HEK293 (cell line): ENCODE data around the gene TSNAX.

Experiments used
- CTCF ChIA-PET: fragments of 350-600 bp; formaldehyde crosslinking; extraction: SDS; loops from one replicate; lab custom pipeline; 2021; ENCODE audit warnings: antibody characterized with exemption; lab: Yijun Ruan, JAX
- POLR2A ChIA-PET: fragments of 300-600 bp; formaldehyde crosslinking; extraction: SDS; loops from one replicate; lab custom pipeline; 2020; ENCODE audit warnings: antibody characterized with exemption, inconsistent platforms; lab: Yijun Ruan, JAX
- H3K27ac ChIP-seq: fragments of 200-500 bp; sonication (Bioruptor generic); 2 replicates; pipeline ENCODE4 v1.5.1; 2014; ENCODE audit warnings: low read depth, low read length, control low read depth, inconsistent platforms; ENCODE audit errors: extremely low read depth
- H3K36me3 ChIP-seq, 2 experiments: fragments of 200-500 bp in 1 of 2; sonication (Bioruptor generic) in 1 of 2; 1 replicate in 1 of 2; 2 replicates in 1 of 2; pipeline ENCODE4 v1.5.1; 2014 to 2017; ENCODE audit warnings: inconsistent platforms in 2 of 2, low read length in 2 of 2; ENCODE audit not compliant: control insufficient read depth in 2 of 2, insufficient read depth in 1 of 2
- H3K4me1 ChIP-seq: fragments of 200-500 bp; sonication (Bioruptor generic); 2 replicates; pipeline ENCODE4 v1.5.1; 2014; ENCODE audit warnings: mild to moderate bottlenecking, low read length, inconsistent platforms; ENCODE audit not compliant: control insufficient read depth, insufficient read depth
- H3K4me3 ChIP-seq: 2 replicates; pipeline ENCODE4 v1.5.1; 2011; ENCODE audit warnings: low read depth, mild to moderate bottlenecking, control low read depth, low read length, moderate library complexity
- H3K9me3 ChIP-seq: fragments of 200-500 bp; sonication (Bioruptor generic); 2 replicates; pipeline ENCODE4 v1.5.1; 2014; ENCODE audit warnings: low read depth, low read length, inconsistent platforms; ENCODE audit not compliant: control insufficient read depth, insufficient read depth
- ATF2 ChIP-seq: fragments of 450-650 bp; formaldehyde crosslinking; IDR thresholded peaks from 2 replicates; pipeline ENCODE4 v1.5.1; 2016; ENCODE audit warnings: missing biosample characterization, missing genetic modification characterization, low read depth
- HOXA7 ChIP-seq: sonication (generic); formaldehyde crosslinking; IDR thresholded peaks from 2 replicates; pipeline ENCODE4 v1.8.1; 2022; ENCODE audit warnings: missing genetic modification reagents, borderline replicate concordance
- KLF10 ChIP-seq: fragments of 450-650 bp; IDR thresholded peaks from 2 replicates; pipeline ENCODE4 v1.5.1; 2018; ENCODE audit warnings: missing biosample characterization, mild to moderate bottlenecking, missing genetic modification characterization
- TCF7L2 ChIP-seq: IDR thresholded peaks from 2 replicates; pipeline ENCODE4 v1.6.1; 2011; ENCODE audit warnings: low read depth, mild to moderate bottlenecking, inconsistent platforms, low read length, moderate library complexity, borderline replicate concordance
- ZBTB20 ChIP-seq: fragments of 450-650 bp; formaldehyde crosslinking; IDR thresholded peaks from 2 replicates; pipeline ENCODE4 v1.5.1; 2016; ENCODE audit warnings: missing biosample characterization, missing genetic modification characterization
- ZBTB21 ChIP-seq: fragments of 450-650 bp; formaldehyde crosslinking; IDR thresholded peaks from 2 replicates; pipeline ENCODE4 v1.5.1; 2017; ENCODE audit warnings: missing biosample characterization, missing genetic modification characterization
- ZBTB48 ChIP-seq: fragments of 450-650 bp; formaldehyde crosslinking; IDR thresholded peaks from 2 replicates; pipeline ENCODE4 v1.5.1; 2016; ENCODE audit warnings: missing biosample characterization, missing genetic modification characterization
- ZNF184 ChIP-seq: fragments of 450-650 bp; IDR thresholded peaks from 2 replicates; pipeline ENCODE4 v1.5.1; 2018; ENCODE audit warnings: missing biosample characterization, mild to moderate bottlenecking, missing genetic modification characterization
- ZNF19 ChIP-seq: fragments of 450-650 bp; formaldehyde crosslinking; IDR thresholded peaks from 2 replicates; pipeline ENCODE4; 2016; ENCODE audit warnings: missing biosample characterization, missing genetic modification characterization, low read depth
- ZNF239 ChIP-seq: fragments of 450-650 bp; formaldehyde crosslinking; IDR thresholded peaks from 2 replicates; pipeline ENCODE4 v1.5.1; 2016; ENCODE audit warnings: missing biosample characterization, missing genetic modification characterization
- ZNF24 ChIP-seq: fragments of 450-650 bp; formaldehyde crosslinking; IDR thresholded peaks from 2 replicates; pipeline ENCODE4 v1.5.1; 2016; ENCODE audit warnings: missing biosample characterization, missing genetic modification characterization
- ZNF266 ChIP-seq: fragments of 450-650 bp; formaldehyde crosslinking; IDR thresholded peaks from 2 replicates; pipeline ENCODE4 v1.5.1; 2016; ENCODE audit warnings: missing biosample characterization, missing genetic modification characterization, low read depth
- ZNF394 ChIP-seq: fragments of 450-650 bp; formaldehyde crosslinking; IDR thresholded peaks from 2 replicates; pipeline ENCODE4 v1.5.1; 2016; ENCODE audit warnings: missing biosample characterization, missing genetic modification characterization, mild to moderate bottlenecking, moderate library complexity, borderline replicate concordance
- ZNF426 ChIP-seq: fragments of 450-650 bp; formaldehyde crosslinking; IDR thresholded peaks from 2 replicates; pipeline ENCODE4 v1.5.1; 2017; ENCODE audit warnings: missing biosample characterization, missing genetic modification characterization, mild to moderate bottlenecking, inconsistent platforms, moderate library complexity
- ZNF558 ChIP-seq: fragments of 450-650 bp; formaldehyde crosslinking; IDR thresholded peaks from 2 replicates; pipeline ENCODE4 v1.5.1; 2016; ENCODE audit warnings: missing biosample characterization, missing genetic modification characterization
- ZNF621 ChIP-seq: fragments of 450-650 bp; formaldehyde crosslinking; IDR thresholded peaks from 2 replicates; pipeline ENCODE4 v1.5.1; 2017; ENCODE audit warnings: missing biosample characterization, missing genetic modification characterization
- ZNF664 ChIP-seq: fragments of 450-650 bp; formaldehyde crosslinking; IDR thresholded peaks from 2 replicates; pipeline ENCODE4 v1.5.1; 2016; ENCODE audit warnings: missing biosample characterization, missing genetic modification characterization
- ZNF76 ChIP-seq: fragments of 450-650 bp; formaldehyde crosslinking; IDR thresholded peaks from 2 replicates; pipeline ENCODE4; 2016; ENCODE audit warnings: low read depth, missing biosample characterization, missing genetic modification characterization, borderline replicate concordance
- ZNF768 ChIP-seq: fragments of 450-650 bp; formaldehyde crosslinking; IDR thresholded peaks from 2 replicates; pipeline ENCODE4 v1.5.1; 2018; ENCODE audit warnings: missing biosample characterization, mild to moderate bottlenecking, missing genetic modification characterization
- ZNF791 ChIP-seq: fragments of 450-650 bp; formaldehyde crosslinking; IDR thresholded peaks from 2 replicates; pipeline ENCODE4 v1.5.1; 2016; ENCODE audit warnings: missing biosample characterization, missing genetic modification characterization

TSNAX gene

GRCh38 chr1:231507476-231508355 is 20.8 kb upstream of the TSNAX start (continued):
- TF ChIP-seq ZNF184: no peak
- TF ChIP-seq TCF7L2: no peak
- TF ChIP-seq ZBTB48 (tag by site-specific recombination): no peak
- no peak for TF ChIP-seq ZBTB21 (tag by site-specific recombination)
- TF ChIP-seq ZNF19 (tag by site-specific recombination): no peak
- no peak for TF ChIP-seq ZBTB20 (tag by site-specific recombination)
- TF ChIP-seq KLF10 (tag by site-specific recombination): no peak
- no peak for TF ChIP-seq ZNF394 (tag by site-specific recombination)
- TF ChIP-seq ZNF24 (tag by site-specific recombination): no peak
- no peak for TF ChIP-seq ZNF239 (tag by site-specific recombination)

GRCh38 chr1:231508497-231508896 is 20.0 kb upstream of the TSNAX start:
- no peak for TF ChIP-seq ZNF791
- no peak for TF ChIP-seq ZNF621
- TF ChIP-seq ZNF768 (tag by site-specific recombination): no peak
- TF ChIP-seq ZNF558 (tag by site-specific recombination): no peak
- no peak for TF ChIP-seq ATF2 (tag by site-specific recombination)
- no peak for TF ChIP-seq ZNF664
- no peak for TF ChIP-seq ZNF76 (tag by site-specific recombination)
- TF ChIP-seq HOXA7 (CRISPR knock-in tag): no peak
- POLR2A ChIA-PET: no interaction called here

GRCh38 chr1:231508941-231509340 is 19.5 kb upstream of the TSNAX start:
- Histone ChIP-seq H3K27ac (no peak overlapping the region), H3K9me3 (no peaks in the 10 kb centered on the region), H3K4me3 (no peak overlapping the region), H3K4me1 (no peaks in the 10 kb centered on the region), H3K36me3 (no peaks in the 10 kb centered on the region)
- TF ChIP-seq ZNF426 (tag by site-specific recombination): no peak
- no peak for TF ChIP-seq ZNF266
- ChIA-PET POLR2A (no interaction called here), CTCF (interaction anchor here (0.5 to 1.3 kb wide), 3 partner anchors 10 to 194 kb away, joined by 3 to 4 read pairs (median 3); no protein-coding TSS in a partner anchor)

More at GRCh38 chr1:231508497-231508896, 20.0 kb upstream of the TSNAX start:
- no peak overlapping the region for H3K27ac ChIP-seq
- H3K4me1 ChIP-seq: no peaks in the 10 kb centered on the region
- H3K36me3 ChIP-seq: no peaks in the 10 kb centered on the region
- H3K4me3 ChIP-seq: no peak overlapping the region
- CTCF ChIA-PET: interaction anchor here (0.5 to 1.3 kb wide), 3 partner anchors 11 to 193 kb away, joined by 3 to 4 read pairs (median 3); no protein-coding TSS in a partner anchor
- no peaks in the 10 kb centered on the region for H3K9me3 ChIP-seq
